K562 (cell line): ENCODE measurements around the gene HNRNPDL. TPM values are rescaled to one million over a fixed set of nuclear protein-coding genes. Genes with fewer than 3 reads are reported as not detected.

Source experiments
- COPS2 ChIP-seq: fragments of 450-650 bp; conservative IDR thresholded peaks from 2 replicates; pipeline ENCODE4 v1.6.1; 2016; ENCODE audit warnings: mild to moderate bottlenecking, moderate library complexity
- CREB3 ChIP-seq: fragments of 450-650 bp; conservative IDR thresholded peaks from 2 replicates; pipeline ENCODE4 v1.6.1; 2016; ENCODE audit warnings: missing genetic modification characterization, low read depth, mild to moderate bottlenecking, missing compliant biosample characterization, moderate library complexity
- CTCF ChIP-seq, 3 experiments: IDR thresholded peaks in 2 of 3; conservative IDR thresholded peaks in 1 of 3; 2 replicates each; pipeline ENCODE4 v1.5.1; 2011 to 2012; ENCODE audit warnings: low read length in 3 of 3, mild to moderate bottlenecking in 3 of 3, control low read depth in 2 of 3, improper control_type of control experiment in 1 of 3, inconsistent platforms in 1 of 3, low read depth in 1 of 3, mixed read lengths in 1 of 3, moderate library complexity in 1 of 3; ENCODE audit not compliant: insufficient read depth in 2 of 3
- FOXK1 ChIP-seq: sonication (generic); formaldehyde crosslinking; IDR thresholded peaks from 2 replicates; pipeline ENCODE4 v1.8.0; 2022; ENCODE audit warnings: missing genetic modification reagents, mild to moderate bottlenecking, borderline replicate concordance
- HMG20A ChIP-seq: fragments of 450-650 bp; formaldehyde crosslinking; conservative IDR thresholded peaks from 2 replicates; pipeline ENCODE4 v1.4.0; 2020; ENCODE audit warnings: mild to moderate bottlenecking, mixed read lengths
- KDM1A ChIP-seq, 2 experiments: fragments of 450-650 bp; IDR thresholded peaks; 2 replicates each; pipeline ENCODE4 v1.6.1; 2016; ENCODE audit warnings: mild to moderate bottlenecking in 2 of 2
- KDM5B ChIP-seq: fragments of 200-600 bp; sonication (generic); IDR thresholded peaks from 2 replicates; pipeline ENCODE4 v1.6.1; 2012; ENCODE audit warnings: low read depth, mild to moderate bottlenecking, moderate library complexity, low read length, control low read depth, inconsistent platforms; ENCODE audit not compliant: insufficient replicate concordance
- KLF1 ChIP-seq: fragments of 450-650 bp; IDR thresholded peaks from 2 replicates; pipeline ENCODE4 v1.6.1; 2016; ENCODE audit warnings: missing genetic modification characterization, missing compliant biosample characterization
- KLF13 ChIP-seq: fragments of 450-650 bp; IDR thresholded peaks from 2 replicates; pipeline ENCODE4 v1.6.1; 2016; ENCODE audit warnings: missing genetic modification characterization, low read depth, mild to moderate bottlenecking, missing compliant biosample characterization, moderate library complexity, borderline replicate concordance
- NR2C1 ChIP-seq, 2 experiments: fragments of 450-650 bp; IDR thresholded peaks; 2 replicates each; pipeline ENCODE4 v1.6.1; 2017; ENCODE audit warnings: mild to moderate bottlenecking in 2 of 2, antibody characterized with exemption in 1 of 2, inconsistent platforms in 1 of 2, missing compliant biosample characterization in 1 of 2, missing genetic modification characterization in 1 of 2
- PHB2 ChIP-seq: fragments of 450-650 bp; IDR thresholded peaks from 2 replicates; pipeline ENCODE4 v1.6.1; 2017; ENCODE audit warnings: low read depth
- PRMT5 ChIP-seq: sonication (generic); formaldehyde crosslinking; IDR thresholded peaks from 2 replicates; pipeline ENCODE4 v1.5.0; 2020; ENCODE audit warnings: missing genetic modification reagents
- PURB ChIP-seq: sonication (generic); formaldehyde crosslinking; IDR thresholded peaks from 2 replicates; pipeline ENCODE4 v1.9.0; 2021; ENCODE audit warnings: low read depth, mild to moderate bottlenecking, missing genetic modification reagents
- SMAD1 ChIP-seq: fragments of 150-350 bp; IDR thresholded peaks from 2 replicates; pipeline ENCODE4 v1.6.1; 2014; ENCODE audit warnings: low read length, low read depth; ENCODE audit not compliant: partially characterized antibody
- SRSF7 ChIP-seq: fragments of 200-400 bp; formaldehyde crosslinking; optimal IDR thresholded peaks from 2 replicates; pipeline ENCODE3; 2017; ENCODE audit warnings: mild to moderate bottlenecking, low read depth, low read length
- YBX1 ChIP-seq: fragments of 450-650 bp; IDR thresholded peaks from 2 replicates; pipeline ENCODE4 v1.7.1; 2016; ENCODE audit warnings: mild to moderate bottlenecking
- ZBTB17 ChIP-seq: fragments of 450-650 bp; formaldehyde crosslinking; IDR thresholded peaks from 2 replicates; pipeline ENCODE4 v1.4.0; 2020; ENCODE audit warnings: mild to moderate bottlenecking
- ZNF431 ChIP-seq: sonication (generic); formaldehyde crosslinking; IDR thresholded peaks from 2 replicates; pipeline ENCODE4 v1.8.0; 2022; ENCODE audit warnings: mild to moderate bottlenecking, missing genetic modification reagents
- ZNF655 ChIP-seq: fragments of 250-450 bp; sonication (Bioruptor Pico); IDR thresholded peaks from 2 replicates; pipeline ENCODE4 v1.5.0; 2021
- ZNF740 ChIP-seq, 3 experiments: fragments of 200-800 bp in 1 of 3; sonication (Bioruptor generic) in 1 of 3; sonication (generic) in 1 of 3; formaldehyde crosslinking in 1 of 3; IDR thresholded peaks; 2 replicates each; pipeline versions ENCODE4 v1.6.1 to v1.8.0; 2016 to 2022; ENCODE audit warnings: mild to moderate bottlenecking in 2 of 3, missing compliant biosample characterization in 2 of 3, missing genetic modification characterization in 2 of 3, missing genetic modification reagents in 1 of 3
- polyA plus RNA-seq, 8 experiments: library from polyadenylated mRNA; depleted of rRNA in 4 of 8; stranded (reverse) in 5 of 8; unstranded in 3 of 8; fragments of >200 nt; fragmentation: Nextera tagmentation in 2 of 8; fragmentation: Illumina TruSeq in 1 of 8; extraction: Ambion mirVana in 2 of 8; extraction: Trizol in 1 of 8; gene quantifications; 2 replicates each; pipeline versions ENCODE4 v1.2.1 to v1.2.3, GENCODE V29; 2011 to 2014; ENCODE audit warnings: inconsistent platforms in 1 of 8, missing spikeins in 1 of 8
- total RNA-seq, 7 experiments: library from RNA; depleted of rRNA in 6 of 7; stranded (reverse); fragments of >200 nt in 6 of 7; fragmentation: Illumina TruSeq in 2 of 7; extraction: Trizol in 2 of 7; gene quantifications; 2 replicates each; pipeline versions ENCODE4 v1.2.1 to v1.2.3, GENCODE V29; 2011 to 2021; ENCODE audit warnings: low replicate concordance in 1 of 7
- TF ChIP-seq, protein P1 (sequence below): fragments of 450-650 bp; IDR thresholded peaks from 2 replicates; pipeline ENCODE4 v1.6.1; 2017; ENCODE audit warnings: mild to moderate bottlenecking, moderate library complexity

Gene HNRNPDL
- total and polyA plus RNA-seq, 9 of the 15 experiments (the other 6 are each of a cell fraction or from before 2014, with no cell fraction given): 243 to 652 (median 351) TPM

GRCh38 chr4:82428969-82429727 is 1.1 kb downstream of the HNRNPDL start (continued):
- peak; percentile 91 for TF ChIP-seq SMAD1
- TF ChIP-seq ZNF740 (CRISPR knock-in tag; IDR thresholded peaks at IDR 0.05): no peak; the same call in 1 of the 2 replicates
- peak in 1 of 2 experiments; percentile 73; a peak in 1 of 4 replicates for TF ChIP-seq ZNF740 (tag; IDR thresholded peaks at IDR 0.05)
- TF ChIP-seq PRMT5: peak; percentile 61; the same call in 1 of the 2 replicates
- TF ChIP-seq ZNF655 (CRISPR knock-in tag): no peak
- TF ChIP-seq HMG20A (CRISPR knock-in tag): no peak
- TF ChIP-seq KDM1A (IDR thresholded peaks at IDR 0.05): peak in 1 of 2 experiments; percentile 49; a peak in 1 of 4 replicates
- TF ChIP-seq KLF1 (tag): no peak
- peak; percentile 93 for TF ChIP-seq CREB3
- peak; percentile 84 for TF ChIP-seq KDM5B
- no peak for TF ChIP-seq SRSF7
- TF ChIP-seq ZBTB17 (CRISPR knock-in tag): no peak
- no peak for TF ChIP-seq PHB2
- TF ChIP-seq, protein P1, sequence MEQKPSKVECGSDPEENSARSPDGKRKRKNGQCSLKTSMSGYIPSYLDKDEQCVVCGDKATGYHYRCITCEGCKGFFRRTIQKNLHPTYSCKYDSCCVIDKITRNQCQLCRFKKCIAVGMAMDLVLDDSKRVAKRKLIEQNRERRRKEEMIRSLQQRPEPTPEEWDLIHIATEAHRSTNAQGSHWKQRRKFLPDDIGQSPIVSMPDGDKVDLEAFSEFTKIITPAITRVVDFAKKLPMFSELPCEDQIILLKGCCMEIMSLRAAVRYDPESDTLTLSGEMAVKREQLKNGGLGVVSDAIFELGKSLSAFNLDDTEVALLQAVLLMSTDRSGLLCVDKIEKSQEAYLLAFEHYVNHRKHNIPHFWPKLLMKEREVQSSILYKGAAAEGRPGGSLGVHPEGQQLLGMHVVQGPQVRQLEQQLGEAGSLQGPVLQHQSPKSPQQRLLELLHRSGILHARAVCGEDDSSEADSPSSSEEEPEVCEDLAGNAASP: no peak
- TF ChIP-seq KLF13: no peak
- no peak for TF ChIP-seq FOXK1 (CRISPR knock-in tag)
- TF ChIP-seq YBX1: no peak
- no peak for TF ChIP-seq ZNF431 (CRISPR knock-in tag)
- TF ChIP-seq CTCF (IDR thresholded peaks at IDR 0.05 in 2 of 3, conservative IDR thresholded peaks at IDR 0.05 in 1 of 3; ENCODE audit: insufficient read depth in 2 of 3, low read depth in 1 of 3, low read length in 3 of 3): peak; percentile 81 to 95 (median 89)
- no peak for TF ChIP-seq COPS2
- TF ChIP-seq NR2C1 (IDR thresholded peaks at IDR 0.05): no peak
- no peak for TF ChIP-seq NR2C1 (tag; IDR thresholded peaks at IDR 0.05)
- TF ChIP-seq PURB: no peak
